ENCODE results near the gene SSBP3.

GRCh38 chr1:54177726-54178125, 228.5 kb downstream of the SSBP3 start:
- no peak for TF ChIP-seq CTCF (IDR thresholded peaks at IDR 0.05)
- TF ChIP-seq POLR2A (IDR thresholded peaks at IDR 0.05): no peak
